Loucy (cell line): ENCODE data around the gene ARMC6.
"Not testable (repeated sequence)": the region's sequence is repeated elsewhere in the genome, so short reads cannot be mapped to it uniquely, and the experiment has no call there.

Source experiments
- H2AFZ ChIP-seq: fragments of 200-600 bp; sonication (generic); 2 replicates; pipeline ENCODE4 v1.6.0; 2016; ENCODE audit warnings: antibody characterized with exemption, mild to moderate bottlenecking, low read length, moderate library complexity
- H3F3A ChIP-seq: fragments of 200-600 bp; 2 replicates; pipeline ENCODE4 v1.6.0; 2016; ENCODE audit warnings: antibody characterized with exemption, low read depth, mild to moderate bottlenecking
- H3K27me3 ChIP-seq: fragments of 200-600 bp; sonication (generic); 2 replicates; pipeline ENCODE4 v1.6.1; 2014; ENCODE audit warnings: low read length, mild to moderate bottlenecking; ENCODE audit not compliant: insufficient read depth, poor library complexity, severe bottlenecking
- H3K36me3 ChIP-seq: fragments of 200-600 bp; sonication (generic); 2 replicates; pipeline ENCODE4 v1.6.1; 2016; ENCODE audit warnings: low read length; ENCODE audit not compliant: insufficient read depth
- H3K4me1 ChIP-seq: fragments of 200-600 bp; sonication (generic); 2 replicates; pipeline ENCODE4 v1.5.1; 2014; ENCODE audit warnings: low read length, mild to moderate bottlenecking; ENCODE audit not compliant: insufficient read depth, poor library complexity, severe bottlenecking
- H3K4me2 ChIP-seq: fragments of 200-600 bp; sonication (generic); 2 replicates; pipeline ENCODE4 v1.6.0; 2014; ENCODE audit warnings: antibody characterized with exemption, low read length, low read depth, mild to moderate bottlenecking; ENCODE audit not compliant: poor library complexity, severe bottlenecking
- H3K4me3 ChIP-seq: fragments of 200-600 bp; sonication (generic); 2 replicates; pipeline ENCODE4 v1.5.1; 2014; ENCODE audit warnings: low read length, mild to moderate bottlenecking, mixed read lengths; ENCODE audit not compliant: poor library complexity, severe bottlenecking
- H3K79me2 ChIP-seq: fragments of 200-600 bp; sonication (generic); 2 replicates; pipeline ENCODE4 v1.6.1; 2014; ENCODE audit warnings: low read length; ENCODE audit not compliant: insufficient read depth
- H3K9ac ChIP-seq: fragments of 200-600 bp; sonication (generic); 2 replicates; pipeline ENCODE4 v1.6.0; 2014; ENCODE audit warnings: mild to moderate bottlenecking, low read depth, low read length, moderate library complexity; ENCODE audit not compliant: poor library complexity, severe bottlenecking
- H3K9me2 ChIP-seq: fragments of 200-600 bp; sonication (generic); replicated peaks from 2 replicates; pipeline ENCODE4 v1.6.1; 2016; ENCODE audit warnings: low read depth, low read length, mixed read lengths
- H3K9me3 ChIP-seq: fragments of 200-600 bp; sonication (generic); 2 replicates; pipeline ENCODE4 v1.6.1; 2014; ENCODE audit warnings: mild to moderate bottlenecking, antibody characterized with exemption, low read length, low read depth; ENCODE audit not compliant: insufficient read depth
- H4K20me1 ChIP-seq: fragments of 200-600 bp; sonication (generic); 2 replicates; pipeline ENCODE4 v1.6.0; 2014; ENCODE audit warnings: antibody characterized with exemption, low read length, mild to moderate bottlenecking; ENCODE audit not compliant: insufficient read depth, poor library complexity, severe bottlenecking
- CTCF ChIP-seq: fragments of 200-600 bp; sonication (generic); conservative IDR thresholded peaks from 2 replicates; pipeline ENCODE4 v1.5.1; 2014; ENCODE audit warnings: mild to moderate bottlenecking, antibody characterized with exemption, low read length
- EZH2phosphoT487 ChIP-seq: fragments of 200-600 bp; IDR thresholded peaks from 2 replicates; pipeline ENCODE4 v1.6.1; 2018; ENCODE audit warnings: antibody characterized with exemption, mild to moderate bottlenecking, moderate library complexity, borderline replicate concordance

The ARMC6 gene

GRCh38 chr19:19105365-19106055, 72.1 kb downstream of the ARMC6 start:
- peaks cover 6% of the 10 kb centered on the region; the same call in 1 of the 2 replicates for H3K36me3 ChIP-seq
- H3K4me1 ChIP-seq: no peaks in the 10 kb centered on the region
- no peak overlapping the region for H2AFZ ChIP-seq
- no peaks in the 10 kb centered on the region for H3K9me2 ChIP-seq
- TF ChIP-seq CTCF: no peak
- TF ChIP-seq EZH2phosphoT487: no peak
- no peaks in the 10 kb centered on the region for H3F3A ChIP-seq
- H3K9me3 ChIP-seq: no peaks in the 10 kb centered on the region
- no peaks in the 10 kb centered on the region for H3K27me3 ChIP-seq
- H3K9ac ChIP-seq: no peak overlapping the region
- no peaks in the 10 kb centered on the region for H4K20me1 ChIP-seq
- H3K4me2 ChIP-seq: no peak overlapping the region
- no peaks in the 10 kb centered on the region for H3K79me2 ChIP-seq
- H3K4me3 ChIP-seq: no peak overlapping the region

GRCh38 chr19:19106056-19106551, 72.7 kb downstream of the ARMC6 start:
- TF ChIP-seq EZH2phosphoT487 (no peak), CTCF (no peak)
- no peaks in the 10 kb centered on the region for H3K4me1 ChIP-seq
- no peaks in the 10 kb centered on the region for H3K9me3 ChIP-seq
- no peak overlapping the region for H3K9ac ChIP-seq
- H2AFZ ChIP-seq: no peak overlapping the region
- peaks cover 3% of the 10 kb centered on the region; the same call in 1 of the 2 replicates for H3K36me3 ChIP-seq
- H3K4me3 ChIP-seq: no peak overlapping the region
- no peaks in the 10 kb centered on the region for H4K20me1 ChIP-seq
- no peaks in the 10 kb centered on the region for H3K27me3 ChIP-seq
- no peak overlapping the region for H3K4me2 ChIP-seq
- H3K9me2 ChIP-seq: no peaks in the 10 kb centered on the region
- H3F3A ChIP-seq: no peaks in the 10 kb centered on the region
- no peaks in the 10 kb centered on the region for H3K79me2 ChIP-seq

GRCh38 chr19:19106938-19107337, 73.5 kb downstream of the ARMC6 start:
- not testable (repeated sequence) for H3K9ac ChIP-seq, H2AFZ ChIP-seq, H3F3A ChIP-seq, H3K79me2 ChIP-seq, H3K4me2 ChIP-seq, H3K9me3 ChIP-seq, H3K4me1 ChIP-seq, H3K4me3 ChIP-seq, H3K9me2 ChIP-seq, H3K36me3 ChIP-seq, H4K20me1 ChIP-seq, H3K27me3 ChIP-seq

- Histone ChIP-seq H3K4me1 (no peaks in the 10 kb centered on the region), H2AFZ (no peak overlapping the region), H3K27me3 (no peaks in the 10 kb centered on the region), H3K4me2 (no peak overlapping the region), H3K4me3 (no peak overlapping the region), H3K36me3 (peaks cover 3% of the 10 kb centered on the region; the same call in 1 of the 2 replicates), H3K9me2 (no peaks in the 10 kb centered on the region), H3F3A (no peaks in the 10 kb centered on the region), H3K9me3 (no peaks in the 10 kb centered on the region), H4K20me1 (no peaks in the 10 kb centered on the region), H3K79me2 (no peaks in the 10 kb centered on the region), H3K9ac (no peak overlapping the region)
- TF ChIP-seq EZH2phosphoT487 (no peak), CTCF (no peak)
Observed at GRCh38 chr19:19107654-19108053, 74.3 kb downstream of the ARMC6 start.
